Nephron (organoid): ENCODE measurements around the gene RAB11FIP3.

Experiments used
- H3K27ac Mint-ChIP-seq, 3 experiments: 2 replicates each; pipeline ENCODE4 v1.8.0; 2020; ENCODE audit warnings: mixed read lengths in 3 of 3, mild to moderate bottlenecking in 2 of 3, moderate library complexity in 1 of 3
- H3K27me3 Mint-ChIP-seq: 2 replicates; pipeline ENCODE4 v1.8.0; 2021; ENCODE audit warnings: low read depth, mild to moderate bottlenecking, moderate library complexity, mixed read lengths
- H3K36me3 Mint-ChIP-seq: 2 replicates; pipeline ENCODE4 v1.8.0; 2020; ENCODE audit warnings: low read depth, mixed read lengths
- H3K4me1 Mint-ChIP-seq: 2 replicates; pipeline ENCODE4 v1.8.0; 2020; ENCODE audit warnings: mixed read lengths
- H3K4me3 Mint-ChIP-seq, 3 experiments: 2 replicates each; pipeline ENCODE4 v1.8.0; 2020; ENCODE audit warnings: mild to moderate bottlenecking in 3 of 3, mixed read lengths in 3 of 3, moderate library complexity in 2 of 3
- H3K9me3 Mint-ChIP-seq: 2 replicates; pipeline ENCODE4 v1.8.0; 2020; ENCODE audit warnings: mixed read lengths
- CTCF ChIP-seq, 3 experiments: fragments of 200-600 bp; sonication (generic); IDR thresholded peaks; one replicate each; pipeline ENCODE4 v1.5.0; 2021; ENCODE audit warnings: antibody characterized with exemption in 3 of 3; ENCODE audit not compliant: unreplicated experiment in 3 of 3

Gene RAB11FIP3

DNA sequence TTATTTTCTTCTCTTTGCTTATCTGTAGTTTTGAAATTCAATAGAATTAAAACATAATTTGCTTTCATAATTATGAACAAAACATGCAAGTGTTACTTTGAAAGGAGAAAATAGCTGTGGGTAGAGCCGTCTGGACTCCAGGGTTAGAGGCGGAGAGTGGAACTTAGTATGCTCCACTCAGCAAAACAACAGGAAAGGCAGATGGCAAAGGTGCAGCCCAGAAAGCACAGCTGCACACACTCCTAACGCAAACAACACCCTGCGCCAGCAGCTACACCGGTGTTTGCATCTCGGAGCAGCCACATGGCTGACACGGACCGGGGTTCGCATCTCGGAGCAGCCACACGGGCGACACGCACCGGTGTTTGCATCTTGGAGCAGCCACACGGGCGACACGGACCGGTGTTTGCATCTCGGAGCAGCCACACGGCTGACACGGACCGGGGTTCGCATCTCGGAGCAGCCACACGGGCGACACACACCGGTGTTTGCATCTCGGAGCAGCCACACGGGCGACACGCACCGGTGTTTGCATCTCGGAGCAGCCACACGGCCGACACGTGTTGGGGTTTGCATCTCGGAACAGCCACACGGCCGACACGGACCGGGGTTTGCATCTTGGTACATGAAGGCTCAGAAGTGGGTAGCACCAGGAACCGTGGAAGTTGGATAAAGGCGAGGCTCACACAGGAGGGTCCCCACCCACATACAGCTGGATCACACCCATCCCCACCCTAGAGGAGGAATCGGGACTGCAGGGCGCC lies 89.9 kb downstream of the RAB11FIP3 start:
- TF ChIP-seq CTCF (IDR thresholded peaks at IDR 0.05; ENCODE audit: unreplicated experiment in 3 of 3) = no peak

DNA sequence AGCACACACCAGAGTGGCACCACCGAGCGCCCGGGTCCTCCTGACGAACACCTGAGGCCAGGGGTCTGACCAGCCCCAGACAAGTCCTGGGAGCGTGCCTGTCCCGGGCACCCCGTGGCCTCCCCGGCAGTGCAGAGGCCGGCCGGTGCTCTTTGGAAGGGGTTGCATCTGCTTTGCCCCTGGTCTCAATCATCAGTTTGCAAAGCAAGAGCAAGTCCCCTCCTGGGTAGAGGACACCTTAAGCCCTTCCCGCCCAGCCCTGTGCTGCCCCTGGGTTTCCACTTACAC lies 90.4 kb downstream of the RAB11FIP3 start:
- no peak for TF ChIP-seq CTCF (IDR thresholded peaks at IDR 0.05; ENCODE audit: unreplicated experiment in 3 of 3)
- H3K36me3 Mint-ChIP-seq = peaks cover 36% of the 10 kb centered on the region
- no peaks in the 10 kb centered on the region for H3K9me3 Mint-ChIP-seq
- no peak overlapping the region for H3K4me3 Mint-ChIP-seq
- H3K27me3 Mint-ChIP-seq = no peaks in the 10 kb centered on the region
- H3K27ac Mint-ChIP-seq = no peak overlapping the region
- H3K4me1 Mint-ChIP-seq = no peaks in the 10 kb centered on the region

More for the DNA sequence above, 89.9 kb downstream of the RAB11FIP3 start:
- H3K36me3 Mint-ChIP-seq = peaks cover 35% of the 10 kb centered on the region
- H3K4me1 Mint-ChIP-seq = no peaks in the 10 kb centered on the region
- no peaks in the 10 kb centered on the region for H3K27me3 Mint-ChIP-seq
- H3K27ac Mint-ChIP-seq = no peak overlapping the region
- H3K9me3 Mint-ChIP-seq = no peaks in the 10 kb centered on the region
- no peak overlapping the region for H3K4me3 Mint-ChIP-seq

- H3K27ac Mint-ChIP-seq = no peak overlapping the region
Measured at GRCh38 chr16:516301-516700, 90.9 kb downstream of the RAB11FIP3 start.

DNA sequence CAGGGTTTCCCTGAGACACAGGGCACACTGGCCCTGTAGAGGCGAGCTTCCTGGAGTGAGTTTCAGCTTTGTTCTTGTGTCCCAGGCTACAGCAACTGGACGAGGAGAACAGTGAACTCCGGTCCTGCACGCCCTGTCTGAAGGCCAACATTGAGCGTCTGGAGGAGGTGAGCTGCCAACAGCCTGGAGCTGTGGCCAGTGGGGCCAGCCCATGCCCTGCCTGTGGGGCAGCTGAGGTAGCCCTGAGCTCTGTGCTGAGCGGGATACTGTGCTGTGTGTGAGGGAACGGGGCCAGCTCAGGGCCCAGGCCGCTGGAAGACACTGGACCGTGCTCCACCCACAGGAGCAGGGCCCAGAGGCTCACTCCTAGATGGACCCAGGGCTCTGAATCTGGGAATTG lies 93.4 kb downstream of the RAB11FIP3 start:
- no peaks in the 10 kb centered on the region for H3K9me3 Mint-ChIP-seq
- H3K4me1 Mint-ChIP-seq = no peaks in the 10 kb centered on the region
- no peak overlapping the region for H3K4me3 Mint-ChIP-seq
- no peak for TF ChIP-seq CTCF (IDR thresholded peaks at IDR 0.05; ENCODE audit: unreplicated experiment in 3 of 3)
- H3K36me3 Mint-ChIP-seq = peaks cover 35% of the 10 kb centered on the region
- no peak overlapping the region for H3K27ac Mint-ChIP-seq
- H3K27me3 Mint-ChIP-seq = no peaks in the 10 kb centered on the region

More at GRCh38 chr16:516301-516700, 90.9 kb downstream of the RAB11FIP3 start:
- Mint-ChIP-seq H3K9me3 (no peaks in the 10 kb centered on the region), H3K4me1 (no peaks in the 10 kb centered on the region), H3K4me3 (no peak overlapping the region), H3K27me3 (no peaks in the 10 kb centered on the region), H3K36me3 (peaks cover 36% of the 10 kb centered on the region)
- TF ChIP-seq CTCF (IDR thresholded peaks at IDR 0.05; ENCODE audit: unreplicated experiment in 3 of 3) = no peak

DNA sequence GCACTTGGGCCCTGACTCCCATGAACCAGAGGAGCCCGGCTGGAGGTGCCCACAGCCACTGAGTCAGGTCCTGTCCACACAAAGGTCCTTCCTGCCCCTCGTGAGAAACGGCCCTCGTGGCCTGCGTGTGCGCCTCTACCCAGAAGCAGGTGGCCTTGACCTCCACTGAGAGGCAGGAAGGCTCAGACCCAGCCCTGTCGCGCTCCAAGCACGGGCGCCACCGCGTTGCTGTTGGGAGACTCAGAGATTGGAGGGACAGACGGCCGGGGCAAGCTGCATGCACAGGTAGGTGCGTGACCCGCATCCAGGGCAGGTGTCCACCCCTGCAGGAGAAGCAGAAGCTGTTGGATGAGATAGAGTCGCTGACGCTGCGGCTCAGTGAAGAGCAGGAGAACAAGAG lies 94.0 kb downstream of the RAB11FIP3 start:
- peaks cover 31% of the 10 kb centered on the region for H3K36me3 Mint-ChIP-seq
- TF ChIP-seq CTCF (IDR thresholded peaks at IDR 0.05; ENCODE audit: unreplicated experiment in 3 of 3) = no peak
- no peaks in the 10 kb centered on the region for H3K4me1 Mint-ChIP-seq
- H3K9me3 Mint-ChIP-seq = no peaks in the 10 kb centered on the region
- H3K27ac Mint-ChIP-seq = no peak overlapping the region
- no peak overlapping the region for H3K4me3 Mint-ChIP-seq
- H3K27me3 Mint-ChIP-seq = no peaks in the 10 kb centered on the region
